ENCODE measurements around the gene TSHR.
"Not testable (repeated sequence)": the region's sequence is repeated elsewhere in the genome, so short reads cannot be mapped to it uniquely, and the experiment has no call there.

Gene TSHR

GRCh38 chr14:81068176-81068782 is 112.9 kb downstream of the TSHR start:
- DNase-seq (ENCODE audit: low read depth in 2 of 2), result no peak

GRCh38 chr14:81070511-81070910 is 115.1 kb downstream of the TSHR start:
- DNase-seq (ENCODE audit: low read depth in 2 of 2), result no peak

GRCh38 chr14:81085596-81085995 is 130.2 kb downstream of the TSHR start:
- DNase-seq (ENCODE audit: low read depth in 2 of 2), result no peak

- no peak for DNase-seq (ENCODE audit: low read depth in 2 of 2)
Measured at GRCh38 chr14:81087230-81087629, 131.8 kb downstream of the TSHR start.

DNA sequence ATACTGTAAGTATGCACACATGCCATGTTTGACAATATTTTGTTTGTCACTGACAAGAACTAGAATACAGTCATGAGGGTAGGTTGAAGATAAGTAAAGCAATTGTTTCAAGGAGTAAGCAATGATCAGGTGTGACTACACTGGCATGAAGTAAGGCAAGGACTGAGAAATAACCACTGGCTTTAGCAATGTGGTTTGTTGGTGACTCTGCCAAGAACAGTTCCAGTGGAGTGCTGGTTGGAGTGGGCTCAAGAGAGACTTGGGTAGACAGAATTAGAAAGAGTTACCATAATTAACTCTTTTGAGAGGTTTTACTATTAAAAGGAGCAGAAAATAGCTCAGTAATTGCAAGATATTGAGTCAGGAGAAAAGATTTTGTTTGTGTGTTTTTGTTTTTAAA is 135.7 kb downstream of the TSHR start:
- DNase-seq (ENCODE audit: low read depth in 2 of 2), result no peak

DNA sequence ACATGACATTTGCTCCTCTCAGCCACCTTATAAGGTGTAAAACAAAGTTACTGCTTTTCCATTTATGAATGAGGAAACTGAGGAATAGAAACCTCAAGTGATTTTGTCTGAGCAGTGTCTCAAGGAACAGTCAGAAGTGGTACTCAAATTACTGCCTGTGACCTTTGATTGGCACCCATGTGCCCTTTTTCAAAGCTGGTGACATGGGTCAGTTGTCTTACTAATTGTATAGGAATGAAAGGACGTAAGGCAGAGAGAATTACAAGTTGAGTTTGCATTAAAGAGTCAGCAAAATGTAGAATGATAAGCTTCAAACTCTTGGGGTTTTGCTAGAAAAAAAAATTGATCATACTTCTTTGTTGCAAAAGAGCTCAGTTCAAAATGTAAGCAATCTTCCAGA is 136.2 kb downstream of the TSHR start:
- no peak for DNase-seq (ENCODE audit: low read depth in 2 of 2)

DNA sequence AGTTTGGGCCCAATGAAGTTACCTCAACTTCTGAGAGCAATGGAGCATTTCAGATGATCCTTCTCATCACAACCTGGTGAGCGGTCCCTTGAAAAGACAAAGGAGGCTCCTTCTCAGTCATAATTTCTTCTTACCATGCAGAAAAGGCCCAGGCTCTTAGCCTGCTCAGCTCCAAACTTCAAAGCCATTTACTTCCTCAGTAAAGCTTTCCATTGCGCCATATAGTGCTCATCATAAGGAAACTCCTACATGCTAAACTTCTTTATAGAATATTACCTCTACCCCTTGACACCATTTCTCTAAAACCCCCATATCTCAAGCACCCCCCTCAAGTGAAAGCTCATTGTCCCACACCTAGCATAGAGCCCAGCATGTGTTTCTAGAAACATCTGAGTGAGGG is 138.2 kb downstream of the TSHR start:
- no peak for DNase-seq (ENCODE audit: low read depth in 2 of 2)

- DNase-seq (ENCODE audit: low read depth in 2 of 2), result no peak
Measured at GRCh38 chr14:81095539-81095938, 140.1 kb downstream of the TSHR start.

DNA sequence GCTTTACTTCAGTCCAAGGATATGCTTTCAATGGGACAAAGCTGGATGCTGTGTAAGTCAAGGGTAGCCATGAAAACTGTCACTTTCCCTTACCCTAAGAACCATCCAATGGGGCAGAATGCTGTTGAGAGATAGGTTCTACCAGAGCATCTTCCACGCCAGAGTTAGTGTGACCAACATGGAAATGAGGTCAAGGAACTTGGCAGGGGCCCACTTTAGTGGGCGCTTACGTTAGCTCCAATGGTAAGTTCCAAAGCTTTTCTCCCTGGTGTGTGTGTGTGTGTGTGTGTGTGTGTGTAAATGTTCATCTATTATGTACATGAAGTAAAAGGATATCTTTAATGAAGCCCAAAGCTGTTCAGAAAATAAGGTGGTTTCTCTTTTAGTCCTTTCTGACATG is 141.2 kb downstream of the TSHR start:
- DNase-seq (ENCODE audit: low read depth in 2 of 2), result no peak

DNA sequence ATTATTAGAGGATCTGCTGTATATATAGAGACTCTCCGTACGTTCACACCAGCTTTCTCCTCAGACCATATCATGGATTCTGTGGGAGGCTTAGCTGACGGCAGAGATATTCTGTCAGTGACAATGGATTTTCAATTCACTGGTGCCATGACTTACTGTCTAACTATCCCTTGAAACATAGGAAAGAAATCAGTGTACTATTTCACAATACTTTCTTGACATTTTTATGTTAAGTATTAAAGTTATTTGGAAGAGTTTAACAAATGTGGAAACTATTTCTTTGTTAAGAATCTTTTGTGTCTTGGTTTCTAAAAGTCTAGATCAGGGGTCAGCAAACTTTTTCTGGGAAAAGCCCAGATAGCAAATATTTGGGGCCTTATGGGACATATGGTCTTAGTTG is 146.8 kb downstream of the TSHR start:
- no peak for DNase-seq (ENCODE audit: low read depth in 2 of 2)

DNA sequence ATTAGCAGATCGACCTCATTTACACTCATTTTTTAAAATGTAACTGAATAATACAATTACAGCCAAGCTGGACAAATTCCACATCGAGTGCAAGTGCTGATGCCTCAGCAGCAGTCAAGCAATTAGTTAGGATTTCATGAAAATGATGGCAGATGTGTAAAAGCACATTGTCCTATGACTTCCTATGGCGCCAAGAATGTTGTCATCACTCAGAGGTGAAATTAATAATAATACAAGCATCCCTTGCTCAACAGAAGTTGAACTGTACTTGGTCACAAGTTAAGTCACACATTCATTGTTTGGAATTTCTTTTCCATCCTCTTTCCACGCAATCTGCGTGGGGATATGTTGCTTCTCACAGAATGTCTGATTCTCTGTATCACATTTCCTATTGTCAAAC is 148.0 kb downstream of the TSHR start:
- DNase-seq (ENCODE audit: low read depth in 2 of 2), result no peak

- DNase-seq (ENCODE audit: low read depth in 2 of 2), result no peak
Measured at GRCh38 chr14:81105378-81105777, 150.0 kb downstream of the TSHR start.

DNA sequence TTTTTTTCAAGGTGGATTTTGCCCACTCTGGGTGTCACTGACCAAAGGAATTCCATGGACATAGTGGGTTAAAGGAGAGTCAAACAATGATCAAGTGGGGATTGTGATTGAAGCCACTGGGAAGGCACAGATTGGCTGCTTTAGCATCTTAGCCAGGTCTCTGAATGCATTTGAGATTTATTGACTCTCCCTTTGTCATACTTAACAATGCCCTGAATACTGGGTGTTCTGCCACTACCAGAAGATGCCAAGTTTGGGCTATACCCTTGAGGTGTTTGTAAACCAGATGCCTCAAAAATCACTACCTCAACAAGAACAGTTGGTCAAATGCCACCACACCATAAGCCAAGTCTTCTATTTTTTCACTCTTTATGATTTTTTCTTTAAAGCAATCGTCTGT is 150.5 kb downstream of the TSHR start:
- no peak for DNase-seq (ENCODE audit: low read depth in 2 of 2)

- no peak for DNase-seq (ENCODE audit: low read depth in 2 of 2)
Measured at GRCh38 chr14:81110186-81110585, 154.8 kb downstream of the TSHR start.

DNA sequence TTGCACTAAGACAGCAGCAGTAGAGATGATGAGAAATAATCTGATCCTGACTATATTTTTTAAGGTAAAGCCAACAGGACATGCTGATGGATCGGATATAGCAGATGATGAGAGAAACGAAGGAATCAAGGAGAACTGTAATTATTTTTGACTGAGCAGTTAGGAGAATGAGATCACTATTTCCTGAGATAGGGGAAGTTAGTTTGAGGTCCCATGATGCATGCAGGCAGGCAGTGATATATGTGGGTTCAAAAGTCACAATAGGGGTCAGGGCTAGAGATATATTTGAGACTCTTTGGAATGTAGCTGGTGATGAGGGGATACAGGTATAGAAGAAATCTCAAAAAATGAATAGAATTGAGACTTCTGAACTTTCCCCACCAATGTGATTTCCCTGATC is 157.8 kb downstream of the TSHR start:
- DNase-seq (ENCODE audit: low read depth in 2 of 2), result no peak

GRCh38 chr14:81113945-81114820 is 158.8 kb downstream of the TSHR start:
- not testable (repeated sequence) for DNase-seq (ENCODE audit: low read depth in 2 of 2)

- DNase-seq (ENCODE audit: low read depth in 2 of 2), result no peak
Measured at GRCh38 chr14:81120501-81120900, 165.1 kb downstream of the TSHR start.

DNA sequence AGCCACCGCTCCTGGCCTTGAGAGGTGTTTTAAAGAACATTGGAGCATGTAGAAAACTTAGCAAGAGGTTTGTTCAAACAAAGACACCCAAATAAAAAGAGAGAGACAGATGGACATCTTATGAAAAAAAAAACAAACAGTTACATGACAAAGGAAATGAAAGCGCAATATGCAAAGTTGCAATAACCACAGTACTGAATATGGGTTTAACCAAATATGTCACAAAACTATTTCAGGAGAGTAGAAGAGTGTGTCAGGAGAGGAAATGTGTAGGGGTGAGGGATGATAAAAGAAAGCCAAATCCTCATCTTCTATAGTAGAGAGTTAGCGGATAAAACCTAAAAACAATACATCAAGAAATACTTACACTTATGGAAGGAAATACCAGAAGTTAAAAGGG is 166.9 kb downstream of the TSHR start:
- DNase-seq (ENCODE audit: low read depth in 2 of 2), result no peak

- DNase-seq (ENCODE audit: low read depth in 2 of 2), result no peak
Measured at GRCh38 chr14:81123811-81124210, 168.4 kb downstream of the TSHR start.

- no peak for DNase-seq (ENCODE audit: low read depth in 2 of 2)
Measured at GRCh38 chr14:81125536-81125935, 170.1 kb downstream of the TSHR start.

DNA sequence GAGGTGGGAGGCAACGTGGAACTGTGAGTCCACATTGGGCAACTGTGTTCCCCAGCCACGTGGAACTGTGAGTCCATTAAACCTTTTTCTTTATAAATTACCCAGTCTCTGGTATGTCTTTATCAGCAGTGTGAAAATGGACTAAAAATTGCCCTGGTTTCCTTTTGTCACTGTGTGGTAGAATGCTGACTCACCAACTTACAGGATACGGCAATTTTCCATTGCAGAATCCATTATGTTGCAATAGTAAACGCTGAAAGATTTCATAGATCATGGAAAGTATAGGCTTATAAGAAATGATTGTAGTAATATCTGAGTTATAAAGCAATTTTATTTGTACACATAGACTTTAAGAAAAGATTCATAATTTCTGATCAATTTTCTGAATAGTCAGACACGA is 172.4 kb downstream of the TSHR start:
- DNase-seq (ENCODE audit: low read depth in 2 of 2), result no peak

GRCh38 chr14:81129242-81129641 is 173.8 kb downstream of the TSHR start:
- no peak for DNase-seq (ENCODE audit: low read depth in 2 of 2)

DNA sequence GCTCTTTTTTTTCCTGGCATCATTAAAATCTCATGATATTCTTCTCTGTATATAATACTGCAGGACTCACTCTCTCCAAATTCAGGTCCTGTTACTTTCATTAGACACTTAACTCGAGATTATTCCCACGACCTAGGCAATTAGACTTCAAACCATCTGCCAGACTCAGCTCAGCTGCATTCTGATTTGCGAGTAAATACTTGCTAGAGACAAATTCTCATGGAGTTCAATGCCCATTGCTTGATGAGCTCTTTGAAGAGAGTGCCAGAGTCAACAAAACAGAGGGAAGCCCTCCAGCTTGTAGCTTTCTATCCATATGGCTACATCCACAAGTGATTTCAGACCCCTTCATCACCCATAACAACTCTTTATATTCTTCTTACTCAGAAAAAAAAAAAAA is 177.0 kb downstream of the TSHR start:
- DNase-seq (ENCODE audit: low read depth in 2 of 2), result no peak

DNA sequence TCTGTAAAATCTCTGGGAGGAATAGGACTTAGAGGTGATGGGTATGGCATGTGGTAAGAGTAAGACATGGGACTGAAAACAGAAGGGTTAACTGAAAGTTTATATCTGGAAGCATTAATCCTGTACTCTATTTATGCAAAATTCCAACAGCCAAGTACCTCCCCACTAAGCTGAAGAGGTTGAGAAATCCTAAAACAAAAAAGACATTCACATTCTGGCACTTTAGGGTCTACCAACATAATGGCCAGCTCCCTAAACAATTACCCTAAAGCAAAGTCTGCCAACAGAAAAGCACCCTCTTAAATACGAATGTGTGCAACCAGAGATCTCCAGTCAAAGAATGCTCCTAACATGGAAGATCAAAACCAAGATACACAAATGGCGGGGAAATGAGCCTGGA is 178.0 kb downstream of the TSHR start:
- DNase-seq (ENCODE audit: low read depth in 2 of 2), result no peak
